ENCODE measurements around the gene PURB. TPM values are rescaled to one million over a fixed set of nuclear protein-coding genes. Genes with fewer than 3 reads are reported as not detected.
"Not testable (repeated sequence)": the region's sequence is repeated elsewhere in the genome, so short reads cannot be mapped to it uniquely, and the experiment has no call there.

The PURB gene
- polyA plus RNA-seq (2013, experiment 1 of 2): 9.6 TPM
- 9.6 TPM for polyA plus RNA-seq (2013, experiment 2 of 2)

DNA sequence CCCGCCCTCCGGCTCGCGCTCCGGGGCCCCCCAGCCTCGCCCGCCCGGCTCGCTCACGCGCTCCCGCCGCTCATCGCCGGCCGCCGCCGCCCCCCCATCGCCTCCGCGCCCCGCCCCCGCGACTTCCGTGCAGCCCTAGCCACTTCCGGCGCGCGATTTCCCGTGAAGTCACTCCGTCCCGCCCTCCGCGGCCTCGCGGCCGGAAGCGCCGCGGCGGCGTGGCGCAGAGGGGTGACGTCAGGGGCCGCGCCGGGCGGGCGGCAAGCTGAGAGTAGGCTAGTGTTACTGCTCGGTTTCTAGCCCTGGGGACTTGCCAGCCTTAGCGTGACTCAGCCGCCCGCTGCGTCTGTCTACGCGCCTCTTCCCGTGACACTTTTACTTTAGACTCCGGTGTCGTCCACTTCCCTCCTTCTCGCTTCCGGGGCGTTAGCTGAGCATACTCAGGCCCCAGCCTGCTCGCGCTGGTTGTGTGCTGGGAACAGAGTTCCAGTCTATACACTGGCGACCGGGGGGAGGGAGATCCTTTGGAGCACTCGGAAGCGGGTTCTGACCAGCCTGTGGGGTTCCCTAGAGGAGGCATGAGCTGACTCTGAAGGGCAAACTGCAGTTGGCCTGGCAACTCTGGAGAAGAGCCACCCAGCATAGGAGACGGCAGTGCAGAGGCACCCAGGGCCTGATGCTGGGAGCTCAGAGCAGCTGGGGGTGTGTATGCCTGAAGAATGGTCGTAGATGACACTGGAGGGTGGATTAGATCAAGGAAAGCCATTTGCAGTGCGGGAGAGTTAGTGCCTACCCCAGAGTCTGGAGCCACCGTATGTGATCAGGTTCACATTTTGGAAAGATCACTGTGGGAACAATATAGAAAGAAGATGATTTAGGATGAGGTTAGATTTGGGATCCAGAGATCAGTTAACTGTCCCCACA lies at the start of gene PURB:
Gene PURB, minus strand, starts transcription at position 137 of the 924 bp plus-strand sequence. CDS start 182 bp downstream, outside the sequence.
- Histone ChIP-seq H3K27ac (ENCODE audit: low read length, poor library complexity, severe bottlenecking) (peak within 1 kb of the TSS; percentile 99), H3K4me2 (ENCODE audit: low read length, poor library complexity, severe bottlenecking) (peak within 1 kb of the TSS; percentile 98), H3K4ac (ENCODE audit: low read depth in 1 of 2, low read length in 2 of 2) (peak within 1 kb of the TSS; percentile 97 to 99), H3K27me3 (ENCODE audit: control insufficient read depth in 1 of 2, insufficient read depth in 1 of 2, low read length in 2 of 2) (no peaks in the 10 kb centered on the region), H3K36me3 (ENCODE audit: control insufficient read depth in 1 of 2, insufficient read depth in 2 of 2, low read depth in 1 of 2, low read length in 2 of 2) (peaks cover 0 to 23% of the 10 kb centered on the region in 2 experiments), H3K4me1 (ENCODE audit: control insufficient read depth, insufficient read depth, low read depth, low read length) (peaks cover 6% of the 10 kb centered on the region), H2BK15ac (ENCODE audit: low read depth, poor library complexity, severe bottlenecking) (peak within 1 kb of the TSS; percentile 95), H2BK120ac (ENCODE audit: low read depth, low read length) (peak within 1 kb of the TSS; percentile 82), H3K79me1 (replicated peaks; ENCODE audit: low read length, poor library complexity, severe bottlenecking) (peaks cover 3% of the 10 kb centered on the region), H3K14ac (ENCODE audit: low read length in 2 of 2) (peak within 1 kb of the TSS; percentile 96 to 99), H2BK12ac (ENCODE audit: low read length in 2 of 2) (peak within 1 kb of the TSS; percentile 28 to 88), H3K23ac (ENCODE audit: low read length in 2 of 2) (peak within 1 kb of the TSS; percentile 67 to 96), H3K9me3 (ENCODE audit: control insufficient read depth, low read length) (no peaks in the 10 kb centered on the region), H4K91ac (ENCODE audit: low read length) (peak within 1 kb of the TSS; percentile 97), H2BK5ac (ENCODE audit: low read depth, low read length, poor library complexity, severe bottlenecking) (peak within 1 kb of the TSS; percentile 86), H3K4me3 (ENCODE audit: insufficient read depth in 1 of 2, low read depth in 1 of 2, low read length in 2 of 2) (peak within 1 kb of the TSS; percentile 83 to 87), H4K8ac (ENCODE audit: low read length) (peak within 1 kb of the TSS; percentile 98), H3K18ac (ENCODE audit: low read depth in 1 of 2, low read length in 2 of 2) (peak within 1 kb of the TSS; percentile 98), H2AK5ac (ENCODE audit: low read length, severe bottlenecking) (peak within 1 kb of the TSS; percentile 40), H3K9ac (ENCODE audit: low read length) (peak within 1 kb of the TSS; percentile 97), H2AFZ (ENCODE audit: low read depth, low read length) (peak within 1 kb of the TSS; percentile 94)
- peak; percentile 99 for DNase-seq
- 2% methylated on average over 65 of the region's 72 CpGs for WGBS

DNA sequence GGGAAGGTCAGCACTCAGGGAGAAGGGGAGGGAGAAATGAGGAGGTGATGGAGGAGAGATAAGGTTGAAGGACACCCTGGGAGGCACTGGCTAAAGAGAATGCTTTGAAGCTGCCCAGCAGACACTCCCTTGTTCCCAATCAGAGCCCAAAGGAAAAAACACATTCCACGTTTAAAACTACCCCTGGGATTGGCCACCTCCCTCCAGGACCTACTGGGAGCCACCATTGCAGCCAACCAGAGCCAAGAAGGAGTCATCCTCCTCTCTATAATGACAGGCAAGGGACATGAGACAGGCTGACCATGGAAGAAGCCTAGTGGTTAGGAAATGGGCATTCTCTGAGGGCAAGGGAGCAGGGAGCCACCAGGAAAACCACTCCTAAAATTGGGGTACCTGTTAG lies 49.7 kb upstream of the PURB start:
- Histone ChIP-seq H2BK5ac (ENCODE audit: low read depth, low read length, poor library complexity, severe bottlenecking) (no peak overlapping the region), H2BK120ac (ENCODE audit: low read depth, low read length) (no peak overlapping the region), H2BK15ac (ENCODE audit: low read depth, poor library complexity, severe bottlenecking) (no peak overlapping the region), H4K91ac (ENCODE audit: low read length) (no peak overlapping the region), H2AK5ac (ENCODE audit: low read length, severe bottlenecking) (no peak overlapping the region), H3K4me3 (ENCODE audit: insufficient read depth in 1 of 2, low read depth in 1 of 2, low read length in 2 of 2) (no peak overlapping the region), H3K14ac (ENCODE audit: low read length in 2 of 2) (no peak overlapping the region), H2AFZ (ENCODE audit: low read depth, low read length) (no peak overlapping the region), H3K27me3 (ENCODE audit: control insufficient read depth in 1 of 2, insufficient read depth in 1 of 2, low read length in 2 of 2) (peaks cover 29 to 41% of the 10 kb centered on the region in 2 experiments), H3K9me3 (ENCODE audit: control insufficient read depth, low read length) (peaks cover 2% of the 10 kb centered on the region), H3K4me2 (ENCODE audit: low read length, poor library complexity, severe bottlenecking) (no peak overlapping the region), H2BK12ac (ENCODE audit: low read length in 2 of 2) (no peak overlapping the region), H3K9ac (ENCODE audit: low read length) (no peak overlapping the region), H4K8ac (ENCODE audit: low read length) (no peak overlapping the region), H3K23ac (ENCODE audit: low read length in 2 of 2) (no peak overlapping the region), H3K36me3 (ENCODE audit: control insufficient read depth in 1 of 2, insufficient read depth in 2 of 2, low read depth in 1 of 2, low read length in 2 of 2) (no peaks in the 10 kb centered on the region), H3K4ac (ENCODE audit: low read depth in 1 of 2, low read length in 2 of 2) (no peak overlapping the region), H3K18ac (ENCODE audit: low read depth in 1 of 2, low read length in 2 of 2) (no peak overlapping the region), H3K79me1 (replicated peaks; ENCODE audit: low read length, poor library complexity, severe bottlenecking) (no peaks in the 10 kb centered on the region), H3K4me1 (ENCODE audit: control insufficient read depth, insufficient read depth, low read depth, low read length) (peaks cover 4% of the 10 kb centered on the region), H3K27ac (ENCODE audit: low read length, poor library complexity, severe bottlenecking) (no peak overlapping the region)
- WGBS: 0% methylated on average over 1 of the region's 1 CpG
- DNase-seq: no peak

DNA sequence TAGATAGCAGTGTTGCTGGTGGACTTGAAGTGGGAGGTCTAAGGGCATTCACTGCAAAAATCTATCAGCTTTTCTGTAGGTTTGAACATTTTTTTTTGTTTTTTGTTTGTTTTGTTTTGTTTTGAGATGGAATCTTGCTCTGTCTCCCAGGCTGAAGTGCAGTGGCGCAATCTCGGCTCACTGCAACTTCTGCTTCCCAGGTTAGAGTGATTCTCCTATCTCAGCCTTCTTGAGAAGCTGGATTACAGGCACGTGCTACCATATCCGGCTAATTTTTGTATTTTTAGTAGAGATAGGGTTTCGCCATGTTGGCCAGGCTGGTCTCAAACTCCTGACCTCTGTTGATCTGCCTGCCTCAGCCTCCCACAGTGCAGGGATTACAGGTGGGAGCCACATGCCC lies 49.2 kb upstream of the PURB start:
- H3K4me2 ChIP-seq (ENCODE audit: low read length, poor library complexity, severe bottlenecking); H2AFZ ChIP-seq (ENCODE audit: low read depth, low read length); H3K9ac ChIP-seq (ENCODE audit: low read length); H2BK15ac ChIP-seq (ENCODE audit: low read depth, poor library complexity, severe bottlenecking); H2BK12ac ChIP-seq (ENCODE audit: low read length in 2 of 2); H4K91ac ChIP-seq (ENCODE audit: low read length); H3K18ac ChIP-seq (ENCODE audit: low read depth in 1 of 2, low read length in 2 of 2); H3K27ac ChIP-seq (ENCODE audit: low read length, poor library complexity, severe bottlenecking); H3K4me1 ChIP-seq (ENCODE audit: control insufficient read depth, insufficient read depth, low read depth, low read length); H2BK120ac ChIP-seq (ENCODE audit: low read depth, low read length); H3K4me3 ChIP-seq (ENCODE audit: insufficient read depth in 1 of 2, low read depth in 1 of 2, low read length in 2 of 2); H3K36me3 ChIP-seq (ENCODE audit: control insufficient read depth in 1 of 2, insufficient read depth in 2 of 2, low read depth in 1 of 2, low read length in 2 of 2); H3K14ac ChIP-seq (ENCODE audit: low read length in 2 of 2); H2AK5ac ChIP-seq (ENCODE audit: low read length, severe bottlenecking); H3K4ac ChIP-seq (ENCODE audit: low read depth in 1 of 2, low read length in 2 of 2); H2BK5ac ChIP-seq (ENCODE audit: low read depth, low read length, poor library complexity, severe bottlenecking); DNase-seq; H4K8ac ChIP-seq (ENCODE audit: low read length); H3K9me3 ChIP-seq (ENCODE audit: control insufficient read depth, low read length); H3K23ac ChIP-seq (ENCODE audit: low read length in 2 of 2); H3K79me1 ChIP-seq (replicated peaks; ENCODE audit: low read length, poor library complexity, severe bottlenecking): not testable (repeated sequence)
- peaks cover 29 to 41% of the 10 kb centered on the region in 2 experiments for H3K27me3 ChIP-seq (ENCODE audit: control insufficient read depth in 1 of 2, insufficient read depth in 1 of 2, low read length in 2 of 2)
- 93% methylated on average over 5 of the region's 5 CpGs for WGBS

DNA sequence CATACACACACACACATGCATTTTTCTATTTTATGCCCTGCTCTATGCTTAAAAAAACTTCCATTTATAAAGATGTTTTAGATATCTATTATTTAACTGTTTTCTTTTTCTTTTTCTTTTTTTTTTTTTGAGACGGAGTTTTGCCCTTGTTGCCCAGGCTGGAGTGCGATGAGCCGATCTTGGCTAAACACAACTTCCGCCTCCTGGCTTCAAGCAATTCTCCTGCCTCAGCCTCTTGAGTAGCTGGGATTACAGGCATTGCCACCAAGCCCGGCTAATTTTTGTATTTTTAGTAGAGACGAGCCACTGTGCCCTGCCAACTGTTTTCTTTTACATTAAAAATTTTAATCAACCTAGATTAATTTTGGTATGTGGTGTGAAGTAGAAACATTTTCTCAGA lies 45.6 kb upstream of the PURB start:
- Histone ChIP-seq H3K18ac (ENCODE audit: low read depth in 1 of 2, low read length in 2 of 2) (no peak overlapping the region), H3K79me1 (replicated peaks; ENCODE audit: low read length, poor library complexity, severe bottlenecking) (no peaks in the 10 kb centered on the region), H3K9ac (ENCODE audit: low read length) (no peak overlapping the region), H4K91ac (ENCODE audit: low read length) (no peak overlapping the region), H3K14ac (ENCODE audit: low read length in 2 of 2) (no peak overlapping the region), H2AFZ (ENCODE audit: low read depth, low read length) (no peak overlapping the region), H3K23ac (ENCODE audit: low read length in 2 of 2) (no peak overlapping the region), H2AK5ac (ENCODE audit: low read length, severe bottlenecking) (no peak overlapping the region), H3K27ac (ENCODE audit: low read length, poor library complexity, severe bottlenecking) (no peak overlapping the region), H3K4me1 (ENCODE audit: control insufficient read depth, insufficient read depth, low read depth, low read length) (peaks cover 1% of the 10 kb centered on the region), H3K4me2 (ENCODE audit: low read length, poor library complexity, severe bottlenecking) (no peak overlapping the region), H4K8ac (ENCODE audit: low read length) (no peak overlapping the region), H2BK15ac (ENCODE audit: low read depth, poor library complexity, severe bottlenecking) (no peak overlapping the region), H3K4ac (ENCODE audit: low read depth in 1 of 2, low read length in 2 of 2) (no peak overlapping the region), H2BK5ac (ENCODE audit: low read depth, low read length, poor library complexity, severe bottlenecking) (no peak overlapping the region), H3K27me3 (ENCODE audit: control insufficient read depth in 1 of 2, insufficient read depth in 1 of 2, low read length in 2 of 2) (peaks cover 17 to 23% of the 10 kb centered on the region in 2 experiments), H3K36me3 (ENCODE audit: control insufficient read depth in 1 of 2, insufficient read depth in 2 of 2, low read depth in 1 of 2, low read length in 2 of 2) (no peaks in the 10 kb centered on the region), H2BK12ac (ENCODE audit: low read length in 2 of 2) (no peak overlapping the region), H3K9me3 (ENCODE audit: control insufficient read depth, low read length) (peaks cover 4% of the 10 kb centered on the region), H3K4me3 (ENCODE audit: insufficient read depth in 1 of 2, low read depth in 1 of 2, low read length in 2 of 2) (no peak overlapping the region), H2BK120ac (ENCODE audit: low read depth, low read length) (no peak overlapping the region)
- no peak for DNase-seq
- 89% methylated on average over 4 of the region's 6 CpGs for WGBS

All from mesenchymal stem cell (in vitro differentiated cells and primary cell).